Measurements from ENCODE around the gene PGLYRP2.

GRCh38 chr19:15429825-15430467 is 49.4 kb downstream of the PGLYRP2 start:
- TF ChIP-seq CTCF (conservative IDR thresholded peaks at IDR 0.05; ENCODE audit: low read depth, low read length) = no peak
- TF ChIP-seq EZH2 (IDR thresholded peaks at IDR 0.05; ENCODE audit: low read length, unreplicated experiment) = no peak
- TF ChIP-seq EZH2phosphoT487 (IDR thresholded peaks at IDR 0.05; ENCODE audit: borderline replicate concordance, low read length) = no peak

All from PC-3 (cell line).